H1 (cell line): ENCODE data around the gene SMIM17. TPM values are rescaled to one million over a fixed set of nuclear protein-coding genes. Genes with fewer than 3 reads are reported as not detected.

Source experiments
- CTCF ChIA-PET: fragments of 300-600 bp; sonication (Branson Sonifier 250); formaldehyde crosslinking; loops from one replicate; lab custom pipeline; 2021; ENCODE audit not compliant: partially characterized antibody; lab: Charles Lee
- POLR2A ChIA-PET: fragments of 300-600 bp; sonication (Branson Sonifier 250); formaldehyde crosslinking; loops from one replicate; lab custom pipeline; 2021; ENCODE audit warnings: inconsistent platforms; ENCODE audit not compliant: partially characterized antibody; lab: Charles Lee
- DNase-seq, 2 experiments: peaks; one replicate each; pipeline versions ENCODE4 v3.0.0 to v3.0.0-alpha.2; 2010 to 2022; ENCODE audit warnings: low spot score in 2 of 2, low read depth in 1 of 2, mixed read lengths in 1 of 2
- FAIRE-seq: peaks from 2 replicates; lab custom pipeline; 2011; peaks lifted over from hg19 to GRCh38; lab: Jason Lieb, UNC
- H2AFZ ChIP-seq: 2 replicates; pipeline ENCODE4 v1.8.1; 2012; ENCODE audit warnings: low read length, inconsistent platforms
- H2AK5ac ChIP-seq: 2 replicates; pipeline ENCODE4 v1.6.1; 2013; ENCODE audit warnings: low read depth, low read length
- H2BK120ac ChIP-seq: replicated peaks from 2 replicates; pipeline ENCODE3; 2013; ENCODE audit warnings: low read depth, low read length, inconsistent platforms
- H2BK12ac ChIP-seq: 2 replicates; pipeline ENCODE4 v1.6.1; 2013; ENCODE audit warnings: low read depth, low read length
- H2BK15ac ChIP-seq: 2 replicates; pipeline ENCODE4 v1.6.1; 2013; ENCODE audit warnings: low read length
- H2BK20ac ChIP-seq: 2 replicates; pipeline ENCODE4 v1.6.1; 2013; ENCODE audit warnings: low read length
- H2BK5ac ChIP-seq: 2 replicates; pipeline ENCODE4 v1.6.1; 2013; ENCODE audit warnings: low read depth, low read length
- H3K14ac ChIP-seq: 2 replicates; pipeline ENCODE4 v1.6.1; 2013; ENCODE audit warnings: inconsistent platforms; ENCODE audit not compliant: insufficient read length
- H3K18ac ChIP-seq: 2 replicates; pipeline ENCODE4 v1.6.1; 2013; ENCODE audit warnings: low read length; ENCODE audit errors: extremely low read depth
- H3K23ac ChIP-seq: 2 replicates; pipeline ENCODE4 v1.6.1; 2013; ENCODE audit warnings: inconsistent platforms; ENCODE audit not compliant: insufficient read length
- H3K23me2 ChIP-seq: 2 replicates; pipeline ENCODE4 v1.6.1; 2013; ENCODE audit warnings: low read depth, low read length
- H3K27ac ChIP-seq: 2 replicates; pipeline ENCODE4 v1.6.1; 2011; ENCODE audit warnings: low read depth, low read length, inconsistent platforms
- H3K27me3 ChIP-seq, 4 experiments: replicated peaks in 1 of 4; 1 replicate in 1 of 4; 2 replicates in 3 of 4; pipeline versions ENCODE4 v1.6.1 to v1.8.1; 2011 to 2013; ENCODE audit warnings: low read length in 3 of 4, mild to moderate bottlenecking in 3 of 4, inconsistent platforms in 2 of 4, mixed read lengths in 2 of 4, moderate library complexity in 1 of 4; ENCODE audit not compliant: control insufficient read depth in 3 of 4, insufficient read depth in 3 of 4; ENCODE audit errors: extremely low read depth in 1 of 4
- H3K36me3 ChIP-seq, 4 experiments: 2 replicates each; pipeline versions ENCODE4 v1.6.1 to v1.8.1; 2011 to 2013; ENCODE audit warnings: mild to moderate bottlenecking in 4 of 4, low read length in 3 of 4, moderate library complexity in 2 of 4, control low read depth in 1 of 4, inconsistent platforms in 1 of 4; ENCODE audit not compliant: insufficient read depth in 4 of 4, control insufficient read depth in 2 of 4
- H3K4ac ChIP-seq: replicated peaks from 2 replicates; pipeline ENCODE3; 2013; ENCODE audit warnings: low read length, low read depth, mixed read lengths, inconsistent platforms; ENCODE audit not compliant: insufficient read length
- H3K4me1 ChIP-seq, 4 experiments: replicated peaks in 1 of 4; 1 replicate in 1 of 4; 2 replicates in 3 of 4; pipeline versions ENCODE4 v1.6.1 to v1.8.1; 2011 to 2013; ENCODE audit warnings: low read length in 3 of 4, inconsistent platforms in 2 of 4, mixed read lengths in 1 of 4; ENCODE audit not compliant: insufficient read depth in 4 of 4, control insufficient read depth in 3 of 4
- H3K4me2 ChIP-seq, 2 experiments: 2 replicates each; pipeline versions ENCODE4 v1.6.1 to v1.8.1; 2011 to 2013; ENCODE audit warnings: low read depth in 2 of 2, low read length in 2 of 2, control low read depth in 1 of 2, inconsistent platforms in 1 of 2, mild to moderate bottlenecking in 1 of 2; ENCODE audit not compliant: insufficient read depth in 1 of 2
- H3K4me3 ChIP-seq, 4 experiments: fragments of 200-600, 300-600 bp in 1 of 4; sonication (generic), shearing (Covaris generic), sonication (Bioruptor Twin) in 1 of 4; 2 replicates each; pipeline versions ENCODE4 v1.5.1 to v1.8.1; 2011 to 2016; ENCODE audit warnings: low read length in 4 of 4, low read depth in 3 of 4, control low read depth in 2 of 4, inconsistent platforms in 2 of 4, mild to moderate bottlenecking in 2 of 4, mixed read lengths in 1 of 4, moderate library complexity in 1 of 4; ENCODE audit not compliant: insufficient read depth in 2 of 4; ENCODE audit errors: extremely low read depth in 1 of 4
- H3K56ac ChIP-seq: replicated peaks from 2 replicates; pipeline ENCODE3; 2013; ENCODE audit warnings: low read depth, mild to moderate bottlenecking, mixed read lengths, low read length, inconsistent platforms; ENCODE audit not compliant: insufficient read length
- H3K79me1 ChIP-seq: 2 replicates; pipeline ENCODE4 v1.6.1; 2013; ENCODE audit warnings: low read depth, low read length, control low read depth
- H3K79me2 ChIP-seq, 2 experiments: 2 replicates each; pipeline versions ENCODE4 v1.6.1 to v1.8.1; 2012 to 2013; ENCODE audit warnings: low read length in 2 of 2, mild to moderate bottlenecking in 2 of 2, inconsistent platforms in 1 of 2; ENCODE audit not compliant: insufficient read depth in 2 of 2, control insufficient read depth in 1 of 2
- H3K9ac ChIP-seq, 4 experiments: replicated peaks in 1 of 4; 1 replicate in 1 of 4; 2 replicates in 3 of 4; pipeline versions ENCODE4 v1.6.1 to v1.8.1; 2011 to 2013; ENCODE audit warnings: low read depth in 3 of 4, low read length in 3 of 4, control low read depth in 2 of 4, mild to moderate bottlenecking in 2 of 4, moderate library complexity in 2 of 4, inconsistent platforms in 1 of 4; ENCODE audit errors: extremely low read depth in 1 of 4
- H3K9me3 ChIP-seq, 2 experiments: 2 replicates each; pipeline versions ENCODE4 v1.6.1 to v1.8.1; 2012 to 2013; ENCODE audit warnings: mild to moderate bottlenecking in 2 of 2, moderate library complexity in 2 of 2, control low read depth in 1 of 2, inconsistent platforms in 1 of 2, low read depth in 1 of 2, low read length in 1 of 2, mixed read lengths in 1 of 2; ENCODE audit not compliant: insufficient read depth in 2 of 2
- H4K20me1 ChIP-seq, 2 experiments: replicated peaks in 1 of 2; 2 replicates each; pipeline versions ENCODE3 to v1.8.1; 2011 to 2013; ENCODE audit warnings: inconsistent platforms in 2 of 2, low read length in 2 of 2, mild to moderate bottlenecking in 1 of 2; ENCODE audit not compliant: insufficient read depth in 2 of 2, control insufficient read depth in 1 of 2
- H4K5ac ChIP-seq: 2 replicates; pipeline ENCODE4 v1.6.1; 2013; ENCODE audit warnings: low read length, low read depth, mixed read lengths, inconsistent platforms; ENCODE audit not compliant: insufficient read length
- H4K8ac ChIP-seq: 2 replicates; pipeline ENCODE4 v1.8.0; 2013; ENCODE audit warnings: mild to moderate bottlenecking, moderate library complexity, low read length, inconsistent platforms; ENCODE audit not compliant: insufficient read depth; ENCODE audit errors: extremely low read depth
- H4K91ac ChIP-seq: replicated peaks from 2 replicates; pipeline ENCODE3; 2013; ENCODE audit warnings: low read length, mixed read lengths, inconsistent platforms; ENCODE audit not compliant: insufficient read length
- BCL11A ChIP-seq, 2 experiments: IDR thresholded peaks; one replicate each; pipeline ENCODE4 v1.6.1; 2011; ENCODE audit warnings: low read depth in 2 of 2, low read length in 2 of 2, mild to moderate bottlenecking in 2 of 2
- CEBPB ChIP-seq: IDR thresholded peaks from 2 replicates; pipeline ENCODE4 v1.6.1; 2012; ENCODE audit warnings: low read depth, low read length
- CTCF ChIP-seq, 3 experiments: IDR thresholded peaks; 1 replicate in 2 of 3; 2 replicates in 1 of 3; pipeline versions ENCODE4 v1.5.1 to v1.6.1; 2011; ENCODE audit warnings: low read length in 3 of 3, mild to moderate bottlenecking in 3 of 3, inconsistent platforms in 2 of 3, low read depth in 1 of 3, moderate library complexity in 1 of 3; ENCODE audit not compliant: insufficient read depth in 1 of 3; ENCODE audit errors: control extremely low read depth in 1 of 3
- HDAC6 ChIP-seq: IDR thresholded peaks from one replicate; pipeline ENCODE4 v1.7.1; 2012; ENCODE audit warnings: low read depth, mild to moderate bottlenecking, inconsistent platforms, low read length, moderate library complexity
- JUND ChIP-seq: IDR thresholded peaks from 2 replicates; pipeline ENCODE4 v1.6.1; 2011; ENCODE audit warnings: mild to moderate bottlenecking, improper control_type of control experiment, low read length
- KDM1A ChIP-seq: fragments of 200-600, 300-600 bp; sonication (generic); IDR thresholded peaks from 2 replicates; pipeline ENCODE4 v1.7.1; 2016; ENCODE audit warnings: mild to moderate bottlenecking, low read length, borderline replicate concordance
- KDM5A ChIP-seq: fragments of 200-600 bp; IDR thresholded peaks from 2 replicates; pipeline ENCODE4 v1.7.1; 2012; ENCODE audit warnings: mild to moderate bottlenecking, low read length, inconsistent platforms, mixed read lengths
- NANOG ChIP-seq: IDR thresholded peaks from 2 replicates; pipeline ENCODE4 v1.6.1; 2011; ENCODE audit warnings: low read length, low read depth, mild to moderate bottlenecking, inconsistent platforms; ENCODE audit not compliant: insufficient read depth, poor library complexity, severe bottlenecking
- NRF1 ChIP-seq: IDR thresholded peaks from 2 replicates; pipeline ENCODE4 v1.6.1; 2011; ENCODE audit warnings: mild to moderate bottlenecking, low read depth, low read length, improper control_type of control experiment
- RNF2 ChIP-seq: fragments of 200-900, 300-1000 bp; sonication (generic); IDR thresholded peaks from 2 replicates; pipeline ENCODE4 v1.7.1; 2016; ENCODE audit warnings: borderline replicate concordance, low read depth, mild to moderate bottlenecking, antibody characterized with exemption, low read length; ENCODE audit not compliant: poor library complexity, severe bottlenecking; ENCODE audit errors: missing control alignments
- SIX5 ChIP-seq: IDR thresholded peaks from 2 replicates; pipeline ENCODE4 v1.6.1; 2011; ENCODE audit warnings: mild to moderate bottlenecking, low read depth, low read length
- SP4 ChIP-seq: IDR thresholded peaks from 2 replicates; pipeline ENCODE4 v1.6.1; 2012; ENCODE audit warnings: low read length, inconsistent platforms
- TBP ChIP-seq: IDR thresholded peaks from 2 replicates; pipeline ENCODE4 v1.6.1; 2011; ENCODE audit warnings: low read depth, low read length, improper control_type of control experiment
- WGBS, 2 experiments: shearing (Covaris generic) in 1 of 2; methylation state at CpG; one replicate each; pipeline versions ENCODE4 v1.1.6 to v1.1.7; 2013 to 2015; ENCODE audit warnings: low lambda C conversion rate in 2 of 2, mixed read lengths in 2 of 2, inconsistent platforms in 1 of 2, low coverage in 1 of 2, missing lambda C conversion rate in 1 of 2; ENCODE audit not compliant: insufficient replicate concordance in 2 of 2, insufficient coverage in 1 of 2, insufficient read length in 1 of 2; ENCODE audit errors: extremely low coverage in 1 of 2, missing lambda C conversion rate in 1 of 2; 5-methylcytosine and 5-hydroxymethylcytosine counted together
- polyA plus RNA-seq, 7 experiments: library from polyadenylated mRNA; depleted of rRNA in 3 of 7; stranded (reverse) in 5 of 7; unstranded in 2 of 7; fragments of >200 nt in 5 of 7; fragments of 200-250 nt in 2 of 7; gene quantifications; 1 replicate in 5 of 7; 2 replicates in 1 of 7; 4 replicates in 1 of 7; pipeline versions ENCODE4 v1.2.1 to v1.2.3, GENCODE V29; 2011 to 2013; ENCODE audit warnings: missing spikeins in 2 of 7, mixed read lengths in 2 of 7
- total RNA-seq: library from RNA; stranded (reverse); fragmentation: NEBNext Ultra II Directional; extraction: Animal tissue kit (Norgen Biotek cat#: 25700); gene quantifications from 2 replicates; pipeline ENCODE4 v1.2.1, GENCODE V29; 2021

SMIM17 gene
- total and polyA plus RNA-seq, 2 of the 8 experiments (the other 6 are each of a cell fraction or from before 2014, with no cell fraction given) = 0.06 TPM; not detected in 1

- TF ChIP-seq SP4 = no peak
- no peak for TF ChIP-seq BCL11A (IDR thresholded peaks at IDR 0.05; ENCODE audit: low read depth in 2 of 2, low read length in 2 of 2)
- no peak for TF ChIP-seq NRF1
- no peak for TF ChIP-seq NANOG
- no peak for TF ChIP-seq JUND
- TF ChIP-seq RNF2 = no peak
- no peak for TF ChIP-seq HDAC6
- TF ChIP-seq TBP = no peak
- TF ChIP-seq CTCF (IDR thresholded peaks at IDR 0.05; ENCODE audit: control extremely low read depth in 1 of 3, insufficient read depth in 1 of 3, low read depth in 1 of 3, low read length in 3 of 3) = no peak
- no peak for TF ChIP-seq CEBPB
- no peak for TF ChIP-seq KDM1A
- no peak for TF ChIP-seq KDM5A
- no peak for TF ChIP-seq SIX5
- Histone ChIP-seq H3K27ac (no peak overlapping the region), H3K9me3 (peaks cover 55 to 57% of the 10 kb centered on the region in 2 experiments)
These were observed 56.6 kb downstream of the SMIM17 start for GRCh38 chr19:56699552-56699951.

More at GRCh38 chr19:56699552-56699951, 56.6 kb downstream of the SMIM17 start:
- no peak overlapping the region for H3K4ac ChIP-seq
- no peak overlapping the region for H3K9ac ChIP-seq
- H3K56ac ChIP-seq = no peak overlapping the region
- no peak overlapping the region for H4K91ac ChIP-seq
- no peaks in the 10 kb centered on the region for H3K79me1 ChIP-seq
- no peak overlapping the region for H3K4me3 ChIP-seq
- H3K79me2 ChIP-seq = no peaks in the 10 kb centered on the region
- no peak overlapping the region for H2BK5ac ChIP-seq
- 70% methylated on average over 3 of the region's 3 CpGs; no CpG with 5 or more reads in 1 of the 2 experiments for WGBS, 2 experiments
- H3K4me1 ChIP-seq = no peaks in the 10 kb centered on the region
- H3K23me2 ChIP-seq = no peaks in the 10 kb centered on the region
- no peak overlapping the region for H3K4me2 ChIP-seq
- H4K8ac ChIP-seq = no peak overlapping the region
- no peaks in the 10 kb centered on the region for H3K36me3 ChIP-seq
- no peak for DNase-seq
- POLR2A ChIA-PET = no interaction called here
- no peak for FAIRE-seq
- H3K14ac ChIP-seq = no peak overlapping the region
- no peak overlapping the region for H3K18ac ChIP-seq
- H2AFZ ChIP-seq = no peak overlapping the region
- H3K27me3 ChIP-seq = no peaks in the 10 kb centered on the region
- CTCF ChIA-PET = no interaction called here
- H3K23ac ChIP-seq = no peak overlapping the region
- no peaks in the 10 kb centered on the region for H4K20me1 ChIP-seq
- no peak overlapping the region for H2BK20ac ChIP-seq
- H4K5ac ChIP-seq = no peak overlapping the region
- no peak overlapping the region for H2BK15ac ChIP-seq
- H2AK5ac ChIP-seq = no peak overlapping the region
- no peak overlapping the region for H2BK12ac ChIP-seq
- H2BK120ac ChIP-seq = no peak overlapping the region
